GM23248 (cell line): ENCODE results near the gene CPA2.

Experiments
- EZH2 ChIP-seq: fragments of 200-600 bp; sonication (generic); IDR thresholded peaks from 2 replicates; pipeline ENCODE4 v1.6.1; 2018; ENCODE audit warnings: antibody characterized with exemption, mild to moderate bottlenecking; ENCODE audit not compliant: insufficient read depth, poor library complexity, severe bottlenecking
- EZH2phosphoT487 ChIP-seq: fragments of 200-600 bp; sonication (generic); IDR thresholded peaks from 2 replicates; pipeline ENCODE4 v1.6.1; 2018; ENCODE audit warnings: antibody characterized with exemption, moderate library complexity, mild to moderate bottlenecking, low read depth; ENCODE audit not compliant: insufficient read depth

- TF ChIP-seq EZH2 (no peak), EZH2phosphoT487 (no peak)
Observed at GRCh38 chr7:130219871-130220270, 46.8 kb upstream of the CPA2 start.
